Measurements from ENCODE around the gene WASF3. TPM values are rescaled to one million over a fixed set of nuclear protein-coding genes. Genes with fewer than 3 reads are reported as not detected.
A peak's percentile ranks its signal among the peaks of the same experiment; 100 is the strongest.

The WASF3 gene
- total and polyA plus RNA-seq, 4 donors, result 4.9 to 14.4 (median 8.3) TPM

- WGBS, 2 donors, result 92 to 94% methylated on average over 15 of the region's 15 CpGs
- H3K27ac ChIP-seq (ENCODE audit: low read depth in 1 of 2, low read length in 1 of 2), result no peak overlapping the region
- peaks cover 0 to 1% (median 0%) of the 10 kb centered on the region in 4 donors for H3K9me3 ChIP-seq (ENCODE audit: control insufficient read depth in 4 of 4, insufficient read depth in 3 of 4, low read length in 3 of 4)
- no peak overlapping the region for H3K9ac ChIP-seq (ENCODE audit: insufficient read depth in 1 of 2, low read length in 2 of 2)
- H3K4me1 ChIP-seq (ENCODE audit: control insufficient read depth in 5 of 5, insufficient read depth in 5 of 5, low read length in 5 of 5), result no peaks in the 10 kb centered on the region
- no peak for ATAC-seq (ENCODE audit: insufficient read depth, low FRiP score)
- no peak overlapping the region for H3K4me3 ChIP-seq
- TF ChIP-seq CTCF (IDR thresholded peaks at IDR 0.05; ENCODE audit: control extremely low read depth, extremely low read depth), result no peak
- DNase-seq, result no peak
- H3K27me3 ChIP-seq (ENCODE audit: control insufficient read depth in 3 of 3, insufficient read depth in 3 of 3, low read length in 2 of 3), result no peaks in the 10 kb centered on the region
- peaks cover 0 to 23% (median 14%) of the 10 kb centered on the region in 4 donors for H3K36me3 ChIP-seq (ENCODE audit: control insufficient read depth in 4 of 4, insufficient read depth in 4 of 4, low read length in 4 of 4)
These were observed 123.6 kb downstream of the WASF3 start for GRCh38 chr13:26681036-26681435.

GRCh38 chr13:26682606-26683005 is 125.1 kb downstream of the WASF3 start:
- Histone ChIP-seq H3K27me3 (ENCODE audit: control insufficient read depth in 3 of 3, insufficient read depth in 3 of 3, low read length in 2 of 3) (no peaks in the 10 kb centered on the region), H3K9ac (ENCODE audit: insufficient read depth in 1 of 2, low read length in 2 of 2) (no peak overlapping the region), H3K9me3 (ENCODE audit: control insufficient read depth in 4 of 4, insufficient read depth in 3 of 4, low read length in 3 of 4) (no peaks in the 10 kb centered on the region), H3K4me1 (ENCODE audit: control insufficient read depth in 5 of 5, insufficient read depth in 5 of 5, low read length in 5 of 5) (no peaks in the 10 kb centered on the region), H3K27ac (ENCODE audit: low read depth in 1 of 2, low read length in 1 of 2) (no peak overlapping the region), H3K4me3 (no peak overlapping the region), H3K36me3 (ENCODE audit: control insufficient read depth in 4 of 4, insufficient read depth in 4 of 4, low read length in 4 of 4) (peaks cover 0 to 29% (median 15%) of the 10 kb centered on the region in 4 donors)
- DNase-seq, result no peak
- no peak for TF ChIP-seq CTCF (IDR thresholded peaks at IDR 0.05; ENCODE audit: control extremely low read depth, extremely low read depth)
- no peak for ATAC-seq (ENCODE audit: insufficient read depth, low FRiP score)
- WGBS, 2 donors, result 95 to 98% methylated on average over 19 of the region's 19 CpGs

GRCh38 chr13:26685606-26686005 is 128.1 kb downstream of the WASF3 start:
- ATAC-seq (ENCODE audit: insufficient read depth, low FRiP score), result no peak
- no peak for DNase-seq
- Histone ChIP-seq H3K27me3 (ENCODE audit: control insufficient read depth in 3 of 3, insufficient read depth in 3 of 3, low read length in 2 of 3) (no peaks in the 10 kb centered on the region), H3K4me1 (ENCODE audit: control insufficient read depth in 5 of 5, insufficient read depth in 5 of 5, low read length in 5 of 5) (no peaks in the 10 kb centered on the region), H3K9me3 (ENCODE audit: control insufficient read depth in 4 of 4, insufficient read depth in 3 of 4, low read length in 3 of 4) (peaks cover 0 to 5% (median 2%) of the 10 kb centered on the region in 4 donors), H3K4me3 (no peak overlapping the region), H3K9ac (ENCODE audit: insufficient read depth in 1 of 2, low read length in 2 of 2) (no peak overlapping the region), H3K27ac (ENCODE audit: low read depth in 1 of 2, low read length in 1 of 2) (no peak overlapping the region), H3K36me3 (ENCODE audit: control insufficient read depth in 4 of 4, insufficient read depth in 4 of 4, low read length in 4 of 4) (peaks cover 0 to 31% (median 23%) of the 10 kb centered on the region in 4 donors)
- no peak for TF ChIP-seq CTCF (IDR thresholded peaks at IDR 0.05; ENCODE audit: control extremely low read depth, extremely low read depth)
- 95% methylated on average over 22 of the region's 22 CpGs for WGBS, 2 donors

GRCh38 chr13:26686285-26686684 is 128.8 kb downstream of the WASF3 start:
- no peak for TF ChIP-seq CTCF (IDR thresholded peaks at IDR 0.05; ENCODE audit: control extremely low read depth, extremely low read depth)
- peak overlapping the region in 1 of 2 donors; percentile 11 for H3K9ac ChIP-seq (ENCODE audit: insufficient read depth in 1 of 2, low read length in 2 of 2)
- peaks cover 0 to 6% (median 4%) of the 10 kb centered on the region in 4 donors for H3K9me3 ChIP-seq (ENCODE audit: control insufficient read depth in 4 of 4, insufficient read depth in 3 of 4, low read length in 3 of 4)
- peaks cover 0 to 28% (median 21%) of the 10 kb centered on the region in 4 donors for H3K36me3 ChIP-seq (ENCODE audit: control insufficient read depth in 4 of 4, insufficient read depth in 4 of 4, low read length in 4 of 4)
- DNase-seq (no peak), ATAC-seq (ENCODE audit: insufficient read depth, low FRiP score) (no peak)
- H3K4me3 ChIP-seq, result no peak overlapping the region
- H3K4me1 ChIP-seq (ENCODE audit: control insufficient read depth in 5 of 5, insufficient read depth in 5 of 5, low read length in 5 of 5), result no peaks in the 10 kb centered on the region
- H3K27ac ChIP-seq (ENCODE audit: low read depth in 1 of 2, low read length in 1 of 2), result no peak overlapping the region
- WGBS, 2 donors, result 95% methylated on average over 2 of the region's 2 CpGs
- no peaks in the 10 kb centered on the region for H3K27me3 ChIP-seq (ENCODE audit: control insufficient read depth in 3 of 3, insufficient read depth in 3 of 3, low read length in 2 of 3)

Measured in lung (tissue), 12 donors.